ENCODE results near the gene CPOX.

DNA sequence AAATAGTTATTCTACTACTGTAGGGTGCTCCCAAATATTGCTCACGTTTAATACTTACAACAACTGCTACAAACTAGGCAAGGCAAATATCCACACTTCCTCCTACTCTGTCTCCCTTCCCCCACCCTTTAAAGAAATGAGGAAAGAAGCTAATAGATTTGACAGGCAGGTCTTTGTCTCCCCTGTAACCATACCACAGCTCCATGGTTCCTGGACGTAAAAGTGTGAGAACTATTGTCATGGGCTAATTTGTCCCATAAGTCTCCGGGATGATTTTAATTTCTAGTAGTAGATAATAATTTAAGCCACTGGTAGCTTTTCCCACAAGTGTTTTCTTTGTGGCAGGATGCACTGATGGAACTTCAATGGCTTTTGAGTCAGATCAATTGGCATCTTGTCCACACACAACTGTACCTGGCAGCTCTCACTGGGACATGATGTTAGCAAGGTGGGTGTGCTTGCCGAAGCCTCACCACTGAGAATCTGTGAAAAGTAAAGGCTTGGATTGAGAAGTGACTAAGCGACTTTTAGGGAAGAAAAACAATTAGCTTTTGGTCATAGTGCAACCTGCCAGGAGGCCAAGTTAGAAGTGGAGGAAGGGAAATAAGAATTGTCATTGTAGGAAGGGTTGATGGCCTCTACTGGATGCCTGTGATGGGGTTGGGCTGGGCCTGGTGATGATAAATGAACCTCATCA is 1.4 kb upstream of the CPOX start:
- TF ChIP-seq, protein P1, sequence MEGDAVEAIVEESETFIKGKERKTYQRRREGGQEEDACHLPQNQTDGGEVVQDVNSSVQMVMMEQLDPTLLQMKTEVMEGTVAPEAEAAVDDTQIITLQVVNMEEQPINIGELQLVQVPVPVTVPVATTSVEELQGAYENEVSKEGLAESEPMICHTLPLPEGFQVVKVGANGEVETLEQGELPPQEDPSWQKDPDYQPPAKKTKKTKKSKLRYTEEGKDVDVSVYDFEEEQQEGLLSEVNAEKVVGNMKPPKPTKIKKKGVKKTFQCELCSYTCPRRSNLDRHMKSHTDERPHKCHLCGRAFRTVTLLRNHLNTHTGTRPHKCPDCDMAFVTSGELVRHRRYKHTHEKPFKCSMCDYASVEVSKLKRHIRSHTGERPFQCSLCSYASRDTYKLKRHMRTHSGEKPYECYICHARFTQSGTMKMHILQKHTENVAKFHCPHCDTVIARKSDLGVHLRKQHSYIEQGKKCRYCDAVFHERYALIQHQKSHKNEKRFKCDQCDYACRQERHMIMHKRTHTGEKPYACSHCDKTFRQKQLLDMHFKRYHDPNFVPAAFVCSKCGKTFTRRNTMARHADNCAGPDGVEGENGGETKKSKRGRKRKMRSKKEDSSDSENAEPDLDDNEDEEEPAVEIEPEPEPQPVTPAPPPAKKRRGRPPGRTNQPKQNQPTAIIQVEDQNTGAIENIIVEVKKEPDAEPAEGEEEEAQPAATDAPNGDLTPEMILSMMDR (IDR thresholded peaks at IDR 0.05) = no peak
- no peak for TF ChIP-seq POLR2A (IDR thresholded peaks at IDR 0.05)

Data from tibial nerve (tissue), 3 donors.